ENCODE results near the gene TBCD. TPM values are rescaled to one million over a fixed set of nuclear protein-coding genes. Genes with fewer than 3 reads are reported as not detected.
A peak's percentile ranks its signal among the peaks of the same experiment; 100 is the strongest.

The TBCD gene
- total RNA-seq, 2 experiments from 2014 or later = 155 to 157 TPM

- H3K27me3 Mint-ChIP-seq = no peaks in the 10 kb centered on the region
- POLR2A ChIA-PET = no interaction called here
- H3K4me1 Mint-ChIP-seq = peaks cover 24% of the 10 kb centered on the region
- no peak for DNase-seq
- H3K4me3 Mint-ChIP-seq = no peak overlapping the region
- peaks cover 51% of the 10 kb centered on the region for H3K36me3 Mint-ChIP-seq (ENCODE audit: low read depth)
- CTCF ChIA-PET = interaction anchor here (0.6 to 1.2 kb wide), 2 partner anchors 29 to 327 kb away, joined by 3 read pairs; no protein-coding TSS in a partner anchor
- H3K27ac Mint-ChIP-seq = peak overlapping the region; percentile 81
- peaks cover 3% of the 10 kb centered on the region for H3K9me3 Mint-ChIP-seq
Measured at GRCh38 chr17:82815354-82815753, 63.5 kb downstream of the TBCD start.

GRCh38 chr17:82815790-82816305, 64.0 kb downstream of the TBCD start:
- H3K4me1 Mint-ChIP-seq = peaks cover 25% of the 10 kb centered on the region
- H3K9me3 Mint-ChIP-seq = peaks cover 6% of the 10 kb centered on the region
- H3K36me3 Mint-ChIP-seq (ENCODE audit: low read depth) = peaks cover 56% of the 10 kb centered on the region
- DNase-seq = no peak
- POLR2A ChIA-PET = no interaction called here
- CTCF ChIA-PET = interaction anchor here (0.6 to 1.6 kb wide), 4 partner anchors 11 to 794 kb away, joined by 3 to 4 read pairs (median 4); no protein-coding TSS in a partner anchor
- H3K4me3 Mint-ChIP-seq = no peak overlapping the region
- no peaks in the 10 kb centered on the region for H3K27me3 Mint-ChIP-seq
- peak overlapping the region; percentile 81 for H3K27ac Mint-ChIP-seq

- ChIA-PET POLR2A (no interaction called here), CTCF (interaction anchor here (0.6 to 1.6 kb wide), 2 partner anchors 11 to 795 kb away, joined by 4 read pairs; no protein-coding TSS in a partner anchor)
- no peak overlapping the region for H3K27ac Mint-ChIP-seq
- no peaks in the 10 kb centered on the region for H3K27me3 Mint-ChIP-seq
- peaks cover 6% of the 10 kb centered on the region for H3K9me3 Mint-ChIP-seq
- H3K36me3 Mint-ChIP-seq (ENCODE audit: low read depth) = peaks cover 56% of the 10 kb centered on the region
- peaks cover 25% of the 10 kb centered on the region for H3K4me1 Mint-ChIP-seq
- H3K4me3 Mint-ChIP-seq = no peak overlapping the region
- DNase-seq = no peak
Measured at GRCh38 chr17:82816358-82816757, 64.5 kb downstream of the TBCD start.

- no peak overlapping the region for H3K4me3 Mint-ChIP-seq
- H3K4me1 Mint-ChIP-seq = peaks cover 25% of the 10 kb centered on the region
- no peaks in the 10 kb centered on the region for H3K27me3 Mint-ChIP-seq
- no peak for DNase-seq
- no peak overlapping the region for H3K27ac Mint-ChIP-seq
- peaks cover 61% of the 10 kb centered on the region for H3K36me3 Mint-ChIP-seq (ENCODE audit: low read depth)
- peaks cover 6% of the 10 kb centered on the region for H3K9me3 Mint-ChIP-seq
- ChIA-PET CTCF (interaction anchor here (1.0 to 2.3 kb wide), 5 partner anchors 17 to 82 kb away, joined by 3 to 5 read pairs (median 5); no protein-coding TSS in a partner anchor), POLR2A (no interaction called here)
Measured at GRCh38 chr17:82817947-82818346, 66.1 kb downstream of the TBCD start.

- ChIA-PET CTCF (interaction anchor here (0.6 to 1.3 kb wide), 5 partner anchors 9 to 105 kb away, joined by 3 to 4 read pairs (median 3); no protein-coding TSS in a partner anchor), POLR2A (no interaction called here)
- no peak for DNase-seq
- no peaks in the 10 kb centered on the region for H3K27me3 Mint-ChIP-seq
- peaks cover 6% of the 10 kb centered on the region for H3K9me3 Mint-ChIP-seq
- H3K27ac Mint-ChIP-seq = no peak overlapping the region
- peaks cover 54% of the 10 kb centered on the region for H3K36me3 Mint-ChIP-seq (ENCODE audit: low read depth)
- no peak overlapping the region for H3K4me3 Mint-ChIP-seq
- H3K4me1 Mint-ChIP-seq = peaks cover 16% of the 10 kb centered on the region
Measured at GRCh38 chr17:82820278-82821251, 68.7 kb downstream of the TBCD start.

- Mint-ChIP-seq H3K9me3 (peaks cover 6% of the 10 kb centered on the region), H3K36me3 (ENCODE audit: low read depth) (peaks cover 44% of the 10 kb centered on the region), H3K4me1 (peaks cover 7% of the 10 kb centered on the region), H3K27ac (no peak overlapping the region), H3K27me3 (no peaks in the 10 kb centered on the region), H3K4me3 (no peak overlapping the region)
- no peak for DNase-seq
- POLR2A ChIA-PET = no interaction called here
- CTCF ChIA-PET = interaction anchor here (0.6 to 1.0 kb wide), 2 partner anchors 10 to 30 kb away, joined by 3 read pairs; no protein-coding TSS in a partner anchor
Measured at GRCh38 chr17:82821554-82821953, 69.7 kb downstream of the TBCD start.

- Mint-ChIP-seq H3K27me3 (no peaks in the 10 kb centered on the region), H3K27ac (no peak overlapping the region), H3K4me1 (peaks cover 9% of the 10 kb centered on the region), H3K9me3 (peaks cover 6% of the 10 kb centered on the region), H3K4me3 (no peak overlapping the region), H3K36me3 (ENCODE audit: low read depth) (peaks cover 43% of the 10 kb centered on the region)
- ChIA-PET POLR2A (no interaction called here), CTCF (interaction anchor here (0.8 to 1.0 kb wide), 2 partner anchors 31 to 63 kb away, joined by 3 read pairs; no protein-coding TSS in a partner anchor)
- no peak for DNase-seq
Measured at GRCh38 chr17:82822281-82822680, 70.4 kb downstream of the TBCD start.

- H3K9me3 Mint-ChIP-seq = peaks cover 6% of the 10 kb centered on the region
- no peak overlapping the region for H3K4me3 Mint-ChIP-seq
- DNase-seq = no peak
- no peaks in the 10 kb centered on the region for H3K27me3 Mint-ChIP-seq
- peaks cover 44% of the 10 kb centered on the region for H3K36me3 Mint-ChIP-seq (ENCODE audit: low read depth)
- CTCF ChIA-PET = interaction anchor here (0.8 to 1.0 kb wide), 2 partner anchors 30 to 63 kb away, joined by 3 read pairs; no protein-coding TSS in a partner anchor
- H3K27ac Mint-ChIP-seq = no peak overlapping the region
- peaks cover 7% of the 10 kb centered on the region for H3K4me1 Mint-ChIP-seq
- POLR2A ChIA-PET = no interaction called here
Measured at GRCh38 chr17:82823004-82823403, 71.1 kb downstream of the TBCD start.

- no peak for DNase-seq
- Mint-ChIP-seq H3K4me1 (peaks cover 4% of the 10 kb centered on the region), H3K4me3 (no peak overlapping the region), H3K36me3 (ENCODE audit: low read depth) (peaks cover 28% of the 10 kb centered on the region), H3K27me3 (no peaks in the 10 kb centered on the region), H3K9me3 (peaks cover 2% of the 10 kb centered on the region), H3K27ac (no peak overlapping the region)
- CTCF ChIA-PET = interaction anchor here (0.8 to 1.5 kb wide), 2 partner anchors 44 to 795 kb away, joined by 3 to 5 read pairs; no protein-coding TSS in a partner anchor
- POLR2A ChIA-PET = no interaction called here
Measured at GRCh38 chr17:82825540-82826124, 73.8 kb downstream of the TBCD start.

GRCh38 chr17:82826211-82826610, 74.3 kb downstream of the TBCD start:
- Mint-ChIP-seq H3K27ac (no peak overlapping the region), H3K9me3 (peaks cover 2% of the 10 kb centered on the region), H3K36me3 (ENCODE audit: low read depth) (peaks cover 24% of the 10 kb centered on the region), H3K4me1 (peaks cover 4% of the 10 kb centered on the region), H3K27me3 (no peaks in the 10 kb centered on the region), H3K4me3 (no peak overlapping the region)
- no peak for DNase-seq
- ChIA-PET CTCF (interaction anchor here (0.8 kb wide), 1 partner anchor 796 kb away, joined by 3 read pairs; no protein-coding TSS in a partner anchor), POLR2A (no interaction called here)

- H3K4me3 Mint-ChIP-seq = no peak overlapping the region
- H3K36me3 Mint-ChIP-seq (ENCODE audit: low read depth) = peaks cover 23% of the 10 kb centered on the region
- DNase-seq = no peak
- H3K27ac Mint-ChIP-seq = peak overlapping the region; percentile 58
- ChIA-PET CTCF (no interaction called here), POLR2A (no interaction called here)
- peaks cover 2% of the 10 kb centered on the region for H3K9me3 Mint-ChIP-seq
- peaks cover 4% of the 10 kb centered on the region for H3K4me1 Mint-ChIP-seq
- H3K27me3 Mint-ChIP-seq = no peaks in the 10 kb centered on the region
Measured at GRCh38 chr17:82826956-82827355, 75.1 kb downstream of the TBCD start.

- ChIA-PET CTCF (interaction anchor here (0.9 kb wide), 1 partner anchor 14 kb away, joined by 3 read pairs; no protein-coding TSS in a partner anchor), POLR2A (no interaction called here)
- peaks cover 18% of the 10 kb centered on the region for H3K36me3 Mint-ChIP-seq (ENCODE audit: low read depth)
- H3K27ac Mint-ChIP-seq = no peak overlapping the region
- peaks cover 2% of the 10 kb centered on the region for H3K9me3 Mint-ChIP-seq
- no peaks in the 10 kb centered on the region for H3K27me3 Mint-ChIP-seq
- DNase-seq = no peak
- H3K4me1 Mint-ChIP-seq = peaks cover 4% of the 10 kb centered on the region
- H3K4me3 Mint-ChIP-seq = no peak overlapping the region
Measured at GRCh38 chr17:82828875-82829487, 77.1 kb downstream of the TBCD start.
